ENCODE measurements around the gene PKP3.

GRCh38 chr11:368414-369335 lies 25.3 kb upstream of the PKP3 start:
- TF ChIP-seq, protein P1, sequence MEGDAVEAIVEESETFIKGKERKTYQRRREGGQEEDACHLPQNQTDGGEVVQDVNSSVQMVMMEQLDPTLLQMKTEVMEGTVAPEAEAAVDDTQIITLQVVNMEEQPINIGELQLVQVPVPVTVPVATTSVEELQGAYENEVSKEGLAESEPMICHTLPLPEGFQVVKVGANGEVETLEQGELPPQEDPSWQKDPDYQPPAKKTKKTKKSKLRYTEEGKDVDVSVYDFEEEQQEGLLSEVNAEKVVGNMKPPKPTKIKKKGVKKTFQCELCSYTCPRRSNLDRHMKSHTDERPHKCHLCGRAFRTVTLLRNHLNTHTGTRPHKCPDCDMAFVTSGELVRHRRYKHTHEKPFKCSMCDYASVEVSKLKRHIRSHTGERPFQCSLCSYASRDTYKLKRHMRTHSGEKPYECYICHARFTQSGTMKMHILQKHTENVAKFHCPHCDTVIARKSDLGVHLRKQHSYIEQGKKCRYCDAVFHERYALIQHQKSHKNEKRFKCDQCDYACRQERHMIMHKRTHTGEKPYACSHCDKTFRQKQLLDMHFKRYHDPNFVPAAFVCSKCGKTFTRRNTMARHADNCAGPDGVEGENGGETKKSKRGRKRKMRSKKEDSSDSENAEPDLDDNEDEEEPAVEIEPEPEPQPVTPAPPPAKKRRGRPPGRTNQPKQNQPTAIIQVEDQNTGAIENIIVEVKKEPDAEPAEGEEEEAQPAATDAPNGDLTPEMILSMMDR (IDR thresholded peaks at IDR 0.05) = no peak
- TF ChIP-seq EZH2 (IDR thresholded peaks at IDR 0.05; ENCODE audit: borderline replicate concordance, insufficient read depth, low read depth, low read length, poor library complexity, severe bottlenecking) = peak; percentile 42
